Measurements from ENCODE around the gene POU4F1.

The POU4F1 gene

GRCh38 chr13:78606471-78607408 lies 3.4 kb upstream of the POU4F1 start:
- ATAC-seq, result no peak

- no peak for ATAC-seq
These were observed 1.6 kb upstream of the POU4F1 start for GRCh38 chr13:78604782-78605611.

- ATAC-seq, result peak in 1 of 2 donors; percentile 15
These were observed 652 bp downstream of the POU4F1 start for GRCh38 chr13:78602561-78603239.

GRCh38 chr13:78601874-78602560 lies 1.3 kb downstream of the POU4F1 start:
- no peak for ATAC-seq

- ATAC-seq, result no peak
These were observed 2.1 kb downstream of the POU4F1 start for GRCh38 chr13:78601124-78601873.

- ATAC-seq, result no peak
These were observed 3.0 kb downstream of the POU4F1 start for GRCh38 chr13:78600280-78600883.

GRCh38 chr13:78599645-78600279 lies 3.6 kb downstream of the POU4F1 start:
- ATAC-seq, result no peak

GRCh38 chr13:78598966-78599644 lies 4.2 kb downstream of the POU4F1 start:
- ATAC-seq, result no peak

GRCh38 chr13:78598116-78598781 lies 5.1 kb downstream of the POU4F1 start:
- no peak for ATAC-seq

GRCh38 chr13:78597602-78597932 lies 5.8 kb downstream of the POU4F1 start:
- no peak for ATAC-seq

GRCh38 chr13:78596736-78597601 lies 6.4 kb downstream of the POU4F1 start:
- no peak for ATAC-seq

GRCh38 chr13:78596399-78596735 lies 7.0 kb downstream of the POU4F1 start:
- no peak for ATAC-seq

- no peak for ATAC-seq
These were observed 7.6 kb downstream of the POU4F1 start for GRCh38 chr13:78595495-78596398.

- ATAC-seq, result no peak
These were observed 8.8 kb downstream of the POU4F1 start for GRCh38 chr13:78594456-78594975.

- no peak for ATAC-seq
These were observed 9.5 kb downstream of the POU4F1 start for GRCh38 chr13:78593652-78594455.

- no peak for ATAC-seq
These were observed 10.2 kb downstream of the POU4F1 start for GRCh38 chr13:78593129-78593528.

GRCh38 chr13:78592584-78592983 lies 10.8 kb downstream of the POU4F1 start:
- ATAC-seq, result no peak
